ENCODE data around the gene ADCK1.
"Not testable (repeated sequence)": the region's sequence is repeated elsewhere in the genome, so short reads cannot be mapped to it uniquely, and the experiment has no call there.

The ADCK1 gene

DNA sequence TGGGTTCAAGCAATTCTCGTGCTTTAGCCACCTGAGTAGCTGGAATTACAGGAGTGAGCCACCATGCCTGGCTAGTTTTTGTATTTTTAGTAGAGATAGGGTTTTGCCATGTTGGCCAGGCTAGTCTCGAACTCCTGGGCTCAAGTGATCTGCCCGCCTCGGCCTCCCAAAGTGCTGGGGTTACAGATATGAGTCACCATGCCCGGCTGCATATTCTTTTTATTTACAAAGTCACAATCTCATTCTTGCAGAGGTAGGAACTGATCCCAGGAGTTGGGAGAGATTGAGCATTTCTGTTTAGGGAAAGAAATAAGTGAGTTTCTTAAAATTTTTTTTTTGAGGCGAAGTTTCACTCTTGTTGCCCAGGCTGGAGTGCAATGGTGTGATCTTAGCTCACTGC, 12.8 kb downstream of the ADCK1 start:
- H3K4me1 ChIP-seq (ENCODE audit: control insufficient read depth, low read depth, low read length); H3K27me3 ChIP-seq (ENCODE audit: control insufficient read depth, insufficient read depth, low read length); H3K27ac ChIP-seq (ENCODE audit: low read length); H3K9ac ChIP-seq (ENCODE audit: low read length); H3K9me3 ChIP-seq (ENCODE audit: control insufficient read depth, low read depth, low read length); H3K4me3 ChIP-seq (ENCODE audit: low read length); H3K36me3 ChIP-seq (ENCODE audit: control insufficient read depth, low read depth, low read length): not testable (repeated sequence)

DNA sequence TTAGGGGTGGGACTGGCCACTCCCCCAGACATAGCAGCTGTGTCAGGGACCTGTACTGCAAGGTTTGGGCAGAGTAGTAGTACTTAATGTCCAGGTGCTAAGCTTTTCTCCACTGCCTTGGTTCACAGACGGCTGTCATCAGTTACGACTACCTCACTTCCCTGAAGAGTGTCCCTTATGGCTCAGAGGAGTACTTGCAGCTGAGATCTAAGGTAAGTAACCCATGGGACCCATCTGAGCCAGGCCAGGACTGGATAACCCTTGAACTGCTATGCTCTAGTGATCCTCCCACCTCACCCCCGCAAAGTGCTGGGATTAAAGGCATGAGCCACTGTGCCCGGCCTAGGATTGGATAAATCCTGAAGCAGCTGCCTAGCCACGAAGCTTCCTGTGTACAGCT, 22.4 kb downstream of the ADCK1 start:
- Histone ChIP-seq H3K9me3 (ENCODE audit: control insufficient read depth, low read depth, low read length) (no peaks in the 10 kb centered on the region), H3K27me3 (ENCODE audit: control insufficient read depth, insufficient read depth, low read length) (no peaks in the 10 kb centered on the region), H3K4me3 (ENCODE audit: low read length) (no peak overlapping the region), H3K36me3 (ENCODE audit: control insufficient read depth, low read depth, low read length) (peaks cover 4% of the 10 kb centered on the region), H3K9ac (ENCODE audit: low read length) (no peak overlapping the region), H3K27ac (ENCODE audit: low read length) (no peak overlapping the region), H3K4me1 (ENCODE audit: control insufficient read depth, low read depth, low read length) (no peaks in the 10 kb centered on the region)

DNA sequence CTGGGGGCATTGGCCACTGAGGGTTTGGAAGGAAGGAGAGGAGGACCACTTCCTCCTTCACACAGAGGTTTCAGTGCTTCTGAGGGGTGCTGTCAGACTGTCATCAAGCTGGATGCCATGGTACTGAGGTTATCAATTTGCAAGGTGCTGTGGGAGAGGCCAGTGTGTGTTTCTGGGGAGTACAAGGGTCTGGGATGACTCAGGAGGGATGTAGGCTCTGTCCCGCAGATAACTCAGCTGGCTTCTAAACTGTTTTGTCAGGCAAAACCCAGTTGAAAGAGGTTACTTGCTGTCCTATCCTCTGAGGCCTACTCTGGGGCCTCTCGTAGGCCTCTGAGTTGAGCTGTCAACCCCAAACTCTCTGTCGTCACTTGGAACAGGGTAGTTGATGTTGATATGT, 22.8 kb downstream of the ADCK1 start:
- Histone ChIP-seq H3K4me3 (ENCODE audit: low read length) (no peak overlapping the region), H3K27ac (ENCODE audit: low read length) (no peak overlapping the region), H3K4me1 (ENCODE audit: control insufficient read depth, low read depth, low read length) (no peaks in the 10 kb centered on the region), H3K27me3 (ENCODE audit: control insufficient read depth, insufficient read depth, low read length) (no peaks in the 10 kb centered on the region), H3K9me3 (ENCODE audit: control insufficient read depth, low read depth, low read length) (no peaks in the 10 kb centered on the region), H3K36me3 (ENCODE audit: control insufficient read depth, low read depth, low read length) (peaks cover 4% of the 10 kb centered on the region), H3K9ac (ENCODE audit: low read length) (no peak overlapping the region)

DNA sequence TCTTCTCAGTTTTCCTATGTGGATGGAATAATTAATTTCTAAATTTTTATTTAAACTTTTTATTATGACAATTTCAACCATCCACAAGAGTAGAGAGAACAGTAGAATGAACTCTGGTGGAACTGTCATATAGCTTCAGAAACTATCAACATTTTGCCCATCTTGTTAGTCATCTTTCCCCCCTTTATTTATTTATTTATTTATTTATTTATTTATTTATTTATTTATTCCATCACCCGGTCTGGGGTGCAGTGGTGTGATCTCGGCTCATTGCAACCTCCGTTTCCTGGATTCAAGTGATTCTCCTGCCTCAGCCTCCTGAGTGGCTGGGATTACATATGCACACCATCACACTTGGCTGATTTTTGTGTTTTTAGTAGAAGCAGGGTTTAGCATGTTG, 23.5 kb downstream of the ADCK1 start:
- no peak overlapping the region for H3K4me3 ChIP-seq (ENCODE audit: low read length)

DNA sequence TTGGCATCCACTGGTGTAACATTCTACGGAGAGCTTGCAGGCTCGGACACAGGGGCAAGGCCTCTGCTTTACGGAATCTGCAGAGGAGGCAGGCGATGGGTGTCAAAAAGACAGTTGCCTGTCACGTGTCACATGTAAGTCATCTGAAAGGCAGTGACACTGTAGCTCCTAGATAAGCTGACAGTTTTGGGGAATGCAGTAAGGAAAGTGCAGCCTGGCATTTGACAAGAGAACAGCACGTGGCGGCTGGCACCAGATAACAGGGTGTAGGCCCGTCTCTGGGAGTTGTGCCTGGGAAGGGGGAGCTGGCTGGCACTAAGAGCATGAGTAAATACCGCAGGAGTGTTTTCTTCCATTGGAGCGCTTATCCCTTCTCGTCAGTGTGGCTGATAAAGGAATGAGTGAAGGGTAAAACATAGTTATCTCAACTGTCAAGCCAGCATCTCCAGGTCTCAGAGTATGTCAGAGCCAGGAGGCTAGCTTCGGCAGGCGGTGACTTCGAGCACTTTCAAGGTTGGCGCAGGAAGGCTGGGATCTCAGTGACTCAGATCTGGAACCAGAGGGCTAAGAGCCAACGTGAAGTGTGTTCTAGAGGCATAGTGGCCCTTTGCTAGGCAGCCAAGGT, 26.1 kb downstream of the ADCK1 start:
- Histone ChIP-seq H3K4me3 (ENCODE audit: low read length) (no peak overlapping the region), H3K27ac (ENCODE audit: low read length) (no peak overlapping the region), H3K27me3 (ENCODE audit: control insufficient read depth, insufficient read depth, low read length) (no peaks in the 10 kb centered on the region), H3K9me3 (ENCODE audit: control insufficient read depth, low read depth, low read length) (no peaks in the 10 kb centered on the region), H3K36me3 (ENCODE audit: control insufficient read depth, low read depth, low read length) (no peaks in the 10 kb centered on the region), H3K9ac (ENCODE audit: low read length) (no peak overlapping the region), H3K4me1 (ENCODE audit: control insufficient read depth, low read depth, low read length) (no peaks in the 10 kb centered on the region)

More for the DNA sequence above, 23.5 kb downstream of the ADCK1 start:
- no peak overlapping the region for H3K9ac ChIP-seq (ENCODE audit: low read length)
- no peaks in the 10 kb centered on the region for H3K9me3 ChIP-seq (ENCODE audit: control insufficient read depth, low read depth, low read length)
- H3K27me3 ChIP-seq (ENCODE audit: control insufficient read depth, insufficient read depth, low read length): no peaks in the 10 kb centered on the region
- no peaks in the 10 kb centered on the region for H3K4me1 ChIP-seq (ENCODE audit: control insufficient read depth, low read depth, low read length)
- H3K27ac ChIP-seq (ENCODE audit: low read length): no peak overlapping the region
- peaks cover 4% of the 10 kb centered on the region for H3K36me3 ChIP-seq (ENCODE audit: control insufficient read depth, low read depth, low read length)

DNA sequence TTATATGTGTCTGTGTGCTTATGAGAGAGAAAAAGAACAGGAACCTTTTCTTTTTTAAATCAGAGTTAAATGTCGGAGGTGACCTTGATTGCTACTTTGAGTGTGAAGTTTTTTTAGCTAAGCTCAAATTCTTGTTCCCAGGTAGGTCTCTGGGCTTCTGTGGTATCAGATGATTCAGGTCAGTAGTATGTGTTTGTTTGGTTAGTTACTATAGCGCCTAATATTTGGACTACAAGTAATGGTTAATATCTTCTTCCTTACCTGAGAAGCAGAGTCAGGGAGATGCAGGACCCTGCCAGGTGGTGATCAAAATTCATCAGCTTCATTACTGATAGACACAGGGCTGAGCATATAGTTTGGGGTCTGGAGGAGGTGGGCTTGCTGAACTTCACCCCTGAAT, 30.8 kb downstream of the ADCK1 start:
- Histone ChIP-seq H3K27me3 (ENCODE audit: control insufficient read depth, insufficient read depth, low read length) (no peaks in the 10 kb centered on the region), H3K4me1 (ENCODE audit: control insufficient read depth, low read depth, low read length) (no peaks in the 10 kb centered on the region), H3K9ac (ENCODE audit: low read length) (no peak overlapping the region)

DNA sequence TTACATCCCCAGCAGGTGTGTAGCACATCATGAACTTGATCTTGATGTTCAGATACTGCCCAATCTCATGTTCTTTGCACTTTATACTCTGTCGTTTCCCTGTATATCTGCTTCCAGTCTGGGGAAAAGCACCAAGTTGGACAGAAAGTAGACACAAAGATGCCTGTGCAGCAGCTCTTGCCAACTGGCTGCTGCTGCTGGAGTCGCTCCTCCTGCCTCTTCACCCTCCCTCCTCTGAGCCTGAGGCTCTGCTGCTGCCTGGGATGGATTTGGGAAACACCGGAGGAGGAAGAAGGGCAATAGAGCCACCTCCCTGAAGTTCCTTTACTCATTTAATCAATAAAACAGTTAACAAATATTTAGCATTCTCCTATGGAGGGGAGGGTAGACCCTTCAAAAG, 32.4 kb downstream of the ADCK1 start:
- no peaks in the 10 kb centered on the region for H3K9me3 ChIP-seq (ENCODE audit: control insufficient read depth, low read depth, low read length)
- no peaks in the 10 kb centered on the region for H3K27me3 ChIP-seq (ENCODE audit: control insufficient read depth, insufficient read depth, low read length)
- H3K9ac ChIP-seq (ENCODE audit: low read length): no peak overlapping the region
- no peak overlapping the region for H3K4me3 ChIP-seq (ENCODE audit: low read length)
- no peak overlapping the region for H3K27ac ChIP-seq (ENCODE audit: low read length)
- no peaks in the 10 kb centered on the region for H3K4me1 ChIP-seq (ENCODE audit: control insufficient read depth, low read depth, low read length)
- no peaks in the 10 kb centered on the region for H3K36me3 ChIP-seq (ENCODE audit: control insufficient read depth, low read depth, low read length)

More for the DNA sequence above, 30.8 kb downstream of the ADCK1 start:
- Histone ChIP-seq H3K27ac (ENCODE audit: low read length) (no peak overlapping the region), H3K36me3 (ENCODE audit: control insufficient read depth, low read depth, low read length) (no peaks in the 10 kb centered on the region), H3K9me3 (ENCODE audit: control insufficient read depth, low read depth, low read length) (no peaks in the 10 kb centered on the region), H3K4me3 (ENCODE audit: low read length) (no peak overlapping the region)

DNA sequence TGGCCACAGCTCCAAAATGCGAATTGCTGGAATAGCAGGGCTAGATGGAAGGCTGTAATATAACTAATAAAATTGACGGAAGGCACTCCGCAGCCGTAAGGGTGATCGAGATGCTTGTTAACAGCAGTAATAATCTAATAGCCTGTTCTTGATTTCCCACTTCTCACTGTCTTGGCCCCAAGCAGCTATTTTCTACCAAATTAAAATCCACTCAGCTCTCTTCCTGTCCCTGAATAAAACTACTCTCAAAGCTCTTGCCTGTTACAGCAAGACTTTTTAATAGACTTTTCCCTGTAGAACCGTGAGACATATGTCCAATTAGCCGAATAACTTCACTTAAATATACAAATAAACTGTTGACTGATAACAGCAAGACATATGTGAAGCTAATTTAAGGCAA, 38.0 kb downstream of the ADCK1 start:
- H3K4me1 ChIP-seq (ENCODE audit: control insufficient read depth, low read depth, low read length): no peaks in the 10 kb centered on the region
- H3K27ac ChIP-seq (ENCODE audit: low read length): no peak overlapping the region
- H3K9me3 ChIP-seq (ENCODE audit: control insufficient read depth, low read depth, low read length): no peaks in the 10 kb centered on the region
- no peak overlapping the region for H3K4me3 ChIP-seq (ENCODE audit: low read length)
- no peak overlapping the region for H3K9ac ChIP-seq (ENCODE audit: low read length)
- H3K27me3 ChIP-seq (ENCODE audit: control insufficient read depth, insufficient read depth, low read length): no peaks in the 10 kb centered on the region
- H3K36me3 ChIP-seq (ENCODE audit: control insufficient read depth, low read depth, low read length): no peaks in the 10 kb centered on the region

DNA sequence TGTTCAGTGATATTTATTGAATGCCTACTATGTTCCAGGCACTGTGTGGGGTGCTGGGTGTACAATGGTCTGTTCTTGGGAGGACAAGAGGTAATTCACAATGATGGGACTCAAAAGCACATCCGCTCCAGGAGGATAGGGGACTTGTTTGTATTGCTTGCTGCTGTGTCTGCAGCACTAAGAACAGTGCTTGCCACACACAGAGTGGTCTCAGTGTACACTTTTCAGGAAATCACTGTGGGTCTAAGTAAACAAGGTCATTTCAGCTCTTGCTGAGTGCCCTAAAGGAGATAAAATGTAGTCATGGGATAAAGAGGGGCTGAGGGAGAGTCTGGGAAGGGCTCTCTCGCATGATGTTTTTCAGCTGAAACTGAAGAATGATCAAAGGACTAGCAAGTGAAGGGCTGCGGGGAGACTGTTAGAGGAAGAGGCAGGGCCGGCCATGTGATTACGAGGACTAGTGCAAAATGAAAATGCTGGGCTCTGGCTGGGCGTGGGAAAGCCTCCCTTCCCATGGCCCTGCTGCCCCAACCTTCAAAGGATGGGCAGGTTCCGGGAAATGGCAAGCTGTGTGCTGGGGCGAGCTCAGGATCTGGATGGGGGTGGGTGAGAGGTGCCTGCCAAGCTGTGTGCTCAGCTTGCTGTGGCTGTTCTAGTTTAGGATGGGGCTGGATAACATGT, 39.1 kb downstream of the ADCK1 start:
- Histone ChIP-seq H3K4me3 (ENCODE audit: low read length) (no peak overlapping the region), H3K4me1 (ENCODE audit: control insufficient read depth, low read depth, low read length) (no peaks in the 10 kb centered on the region), H3K27me3 (ENCODE audit: control insufficient read depth, insufficient read depth, low read length) (no peaks in the 10 kb centered on the region), H3K36me3 (ENCODE audit: control insufficient read depth, low read depth, low read length) (no peaks in the 10 kb centered on the region), H3K9ac (ENCODE audit: low read length) (no peak overlapping the region), H3K27ac (ENCODE audit: low read length) (no peak overlapping the region), H3K9me3 (ENCODE audit: control insufficient read depth, low read depth, low read length) (no peaks in the 10 kb centered on the region)

DNA sequence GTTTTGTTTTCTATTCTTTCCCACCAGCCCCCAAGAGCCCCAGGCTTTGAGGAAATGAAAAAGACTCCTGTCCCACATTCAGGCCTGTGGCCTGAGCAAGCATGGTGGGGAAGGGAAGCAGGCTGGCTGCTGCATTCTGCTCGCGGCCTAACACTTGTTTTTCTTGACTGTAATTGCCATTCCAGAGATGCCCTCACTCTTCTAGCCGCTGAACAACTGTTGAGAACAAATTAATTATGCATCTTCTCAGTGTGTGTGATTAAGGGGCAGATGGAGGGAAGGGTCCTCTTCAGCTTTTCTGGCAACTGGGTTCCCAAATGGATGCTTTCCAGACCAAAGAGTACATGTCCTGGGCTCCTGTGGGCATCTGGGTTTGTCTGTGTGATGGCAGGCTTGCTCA, 43.3 kb downstream of the ADCK1 start:
- Histone ChIP-seq H3K36me3 (ENCODE audit: control insufficient read depth, low read depth, low read length) (no peaks in the 10 kb centered on the region), H3K27me3 (ENCODE audit: control insufficient read depth, insufficient read depth, low read length) (no peaks in the 10 kb centered on the region), H3K9me3 (ENCODE audit: control insufficient read depth, low read depth, low read length) (no peaks in the 10 kb centered on the region), H3K4me3 (ENCODE audit: low read length) (no peak overlapping the region), H3K9ac (ENCODE audit: low read length) (no peak overlapping the region), H3K27ac (ENCODE audit: low read length) (no peak overlapping the region), H3K4me1 (ENCODE audit: control insufficient read depth, low read depth, low read length) (no peaks in the 10 kb centered on the region)

DNA sequence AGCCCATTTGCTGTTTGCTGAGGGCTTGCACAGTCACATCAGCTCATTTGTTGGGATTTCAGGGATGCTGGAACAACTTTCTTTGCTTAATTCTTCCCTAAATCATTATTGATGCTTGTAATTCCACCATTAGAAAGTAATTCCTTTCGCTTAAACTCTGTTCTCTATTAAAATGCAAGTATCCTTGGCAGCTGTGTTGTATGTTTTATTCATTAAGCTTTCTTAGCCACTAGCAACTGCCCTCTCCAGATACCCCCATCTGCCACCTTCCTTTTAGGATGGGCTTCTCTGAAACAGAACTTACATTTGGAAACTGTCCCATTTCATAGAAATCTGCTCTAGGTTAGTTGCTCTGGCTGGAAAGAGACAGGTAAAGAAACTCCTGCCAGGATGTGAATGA, 43.7 kb downstream of the ADCK1 start:
- Histone ChIP-seq H3K9me3 (ENCODE audit: control insufficient read depth, low read depth, low read length) (no peaks in the 10 kb centered on the region), H3K27me3 (ENCODE audit: control insufficient read depth, insufficient read depth, low read length) (no peaks in the 10 kb centered on the region), H3K27ac (ENCODE audit: low read length) (no peak overlapping the region), H3K4me1 (ENCODE audit: control insufficient read depth, low read depth, low read length) (no peaks in the 10 kb centered on the region), H3K4me3 (ENCODE audit: low read length) (no peak overlapping the region), H3K9ac (ENCODE audit: low read length) (no peak overlapping the region), H3K36me3 (ENCODE audit: control insufficient read depth, low read depth, low read length) (no peaks in the 10 kb centered on the region)

DNA sequence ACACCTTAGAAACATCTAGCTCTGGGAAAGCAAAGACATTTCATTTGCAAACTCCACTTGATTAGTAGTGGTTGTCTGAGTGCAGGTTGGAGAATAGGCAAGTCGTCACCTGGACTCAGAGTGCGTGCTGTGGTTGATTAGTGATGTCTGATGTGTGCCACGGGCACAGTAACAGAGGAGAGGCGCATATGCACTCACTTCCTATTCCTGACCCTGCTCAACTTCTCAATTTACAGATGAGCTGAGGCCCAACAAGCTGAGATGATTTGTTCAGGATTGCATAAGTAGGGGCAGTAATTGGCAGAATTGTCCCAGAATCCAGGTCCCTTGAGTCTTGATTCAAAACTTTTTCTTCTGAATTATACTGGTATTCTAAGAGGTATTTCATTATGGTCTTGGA, 44.9 kb downstream of the ADCK1 start:
- no peaks in the 10 kb centered on the region for H3K36me3 ChIP-seq (ENCODE audit: control insufficient read depth, low read depth, low read length)
- H3K27ac ChIP-seq (ENCODE audit: low read length): no peak overlapping the region
- H3K9ac ChIP-seq (ENCODE audit: low read length): no peak overlapping the region
- H3K4me1 ChIP-seq (ENCODE audit: control insufficient read depth, low read depth, low read length): no peaks in the 10 kb centered on the region
- H3K4me3 ChIP-seq (ENCODE audit: low read length): no peak overlapping the region
- no peaks in the 10 kb centered on the region for H3K9me3 ChIP-seq (ENCODE audit: control insufficient read depth, low read depth, low read length)
- H3K27me3 ChIP-seq (ENCODE audit: control insufficient read depth, insufficient read depth, low read length): no peaks in the 10 kb centered on the region
